Measurements from ENCODE around the gene USP35. TPM values are rescaled to one million over a fixed set of nuclear protein-coding genes. Genes with fewer than 3 reads are reported as not detected.
"Not testable (repeated sequence)": the region's sequence is repeated elsewhere in the genome, so short reads cannot be mapped to it uniquely, and the experiment has no call there.

The USP35 gene
- total RNA-seq, 4 donors from 2014 or later: 4.6 to 6.1 (median 5.4) TPM

DNA sequence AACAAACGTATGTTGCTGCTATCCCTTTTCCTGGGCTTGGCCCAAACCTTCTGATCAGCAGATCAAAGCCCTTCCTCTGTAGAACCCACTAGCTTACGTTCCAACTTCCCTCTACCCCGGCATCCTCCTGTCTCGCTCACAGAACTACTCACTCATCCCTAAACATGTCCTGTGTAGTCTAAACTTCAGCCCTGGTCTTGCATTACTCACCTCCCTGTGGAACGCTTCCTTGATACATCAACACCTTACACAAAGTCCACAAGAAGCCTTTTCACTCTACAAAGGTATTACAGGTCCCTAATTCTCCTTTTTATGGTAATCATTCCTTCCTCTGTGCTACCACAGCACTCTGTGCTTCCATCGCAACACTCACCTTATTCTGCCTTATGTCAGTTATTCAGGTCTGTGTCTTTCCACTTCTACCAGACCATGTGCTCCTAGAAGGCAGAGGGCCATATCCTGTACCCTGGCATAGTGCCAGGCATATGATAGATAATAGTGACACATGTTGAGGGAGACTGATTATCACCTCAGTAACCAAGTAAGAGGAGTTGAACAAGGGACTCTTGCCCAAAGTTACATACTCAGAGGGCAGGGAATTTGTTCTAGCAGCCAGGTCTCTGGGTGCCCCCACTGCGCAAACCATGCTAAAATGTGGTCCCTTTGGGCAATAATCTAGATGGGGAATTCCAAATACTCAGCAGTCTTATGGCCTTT lies 41.6 kb downstream of the USP35 start:
- Histone ChIP-seq H3K27me3 (no peaks in the 10 kb centered on the region), H3K4me1 (peaks cover 21% of the 10 kb centered on the region in 2 donors), H3K4me3 (no peak overlapping the region), H3K36me3 (peaks cover 0 to 7% of the 10 kb centered on the region in 2 donors), H3K9me3 (no peaks in the 10 kb centered on the region), H3K27ac (peak overlapping the region in 1 of 4 donors; percentile 27)
- DNase-seq (no peak), ATAC-seq (peak; percentile 35 to 44)
- intact Hi-C loops (cut with DNase I; ENCODE audit: low total_unique reads): loop anchor here (1.0 to 5.0 kb wide), 2 partner anchors 82 to 332 kb away; no protein-coding TSS in a partner anchor
- in situ Hi-C loops (cut with MboI; ENCODE audit: low sequenced_read_pairs in 4 of 4): loop anchor here in 2 of 4 donors (25.0 kb wide), 1 partner anchor 182 kb away; the partner anchor contains the start of gene GAB2 (in 2 of the 2)
- TF ChIP-seq, protein P1, sequence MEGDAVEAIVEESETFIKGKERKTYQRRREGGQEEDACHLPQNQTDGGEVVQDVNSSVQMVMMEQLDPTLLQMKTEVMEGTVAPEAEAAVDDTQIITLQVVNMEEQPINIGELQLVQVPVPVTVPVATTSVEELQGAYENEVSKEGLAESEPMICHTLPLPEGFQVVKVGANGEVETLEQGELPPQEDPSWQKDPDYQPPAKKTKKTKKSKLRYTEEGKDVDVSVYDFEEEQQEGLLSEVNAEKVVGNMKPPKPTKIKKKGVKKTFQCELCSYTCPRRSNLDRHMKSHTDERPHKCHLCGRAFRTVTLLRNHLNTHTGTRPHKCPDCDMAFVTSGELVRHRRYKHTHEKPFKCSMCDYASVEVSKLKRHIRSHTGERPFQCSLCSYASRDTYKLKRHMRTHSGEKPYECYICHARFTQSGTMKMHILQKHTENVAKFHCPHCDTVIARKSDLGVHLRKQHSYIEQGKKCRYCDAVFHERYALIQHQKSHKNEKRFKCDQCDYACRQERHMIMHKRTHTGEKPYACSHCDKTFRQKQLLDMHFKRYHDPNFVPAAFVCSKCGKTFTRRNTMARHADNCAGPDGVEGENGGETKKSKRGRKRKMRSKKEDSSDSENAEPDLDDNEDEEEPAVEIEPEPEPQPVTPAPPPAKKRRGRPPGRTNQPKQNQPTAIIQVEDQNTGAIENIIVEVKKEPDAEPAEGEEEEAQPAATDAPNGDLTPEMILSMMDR (IDR thresholded peaks at IDR 0.05 in 4 of 5, conservative IDR thresholded peaks at IDR 0.05 in 1 of 5): no peak
- TF ChIP-seq POLR2A (IDR thresholded peaks at IDR 0.05): no peak

DNA sequence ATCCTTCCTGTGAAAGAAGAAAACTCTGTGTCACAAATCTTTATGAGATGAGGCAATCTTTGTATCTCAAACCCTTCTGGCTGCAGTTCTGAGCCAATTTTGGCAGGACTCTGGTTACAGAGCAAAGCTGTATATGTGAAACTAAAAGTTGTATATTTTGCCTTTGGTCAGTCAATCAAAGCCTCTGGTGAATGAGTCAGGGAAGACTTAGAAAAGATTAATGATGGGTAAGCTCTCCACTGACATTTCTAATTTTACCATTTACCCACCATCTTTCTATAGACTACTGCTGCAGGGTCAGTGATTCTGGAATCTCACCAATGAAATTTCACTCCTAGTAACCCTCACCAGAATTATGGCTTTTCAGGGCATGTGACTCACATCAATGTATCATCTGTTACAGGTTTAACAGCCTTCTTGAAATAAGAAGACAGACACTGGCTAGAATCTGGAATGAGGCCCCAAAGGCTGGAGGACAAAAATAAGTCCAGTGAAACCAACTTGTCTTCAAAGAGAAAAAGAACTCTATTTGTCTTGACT lies 43.3 kb downstream of the USP35 start:
- H3K27ac ChIP-seq: peak overlapping the region; percentile 42 to 59 (median 52)
- peaks cover 21% of the 10 kb centered on the region in 2 donors for H3K4me1 ChIP-seq
- no peaks in the 10 kb centered on the region for H3K36me3 ChIP-seq
- DNase-seq: no peak
- in situ Hi-C loops (cut with MboI; ENCODE audit: low sequenced_read_pairs in 4 of 4): loop anchor here in 2 of 4 donors (25.0 kb wide), 1 partner anchor 180 kb away; the partner anchor contains the start of gene GAB2 (in 2 of the 2)
- TF ChIP-seq, protein P1 (IDR thresholded peaks at IDR 0.05 in 4 of 5, conservative IDR thresholded peaks at IDR 0.05 in 1 of 5): no peak
- TF ChIP-seq POLR2A (IDR thresholded peaks at IDR 0.05): no peak
- ATAC-seq: peak; percentile 51 to 75
- H3K9me3 ChIP-seq: no peaks in the 10 kb centered on the region
- no peak overlapping the region for H3K4me3 ChIP-seq
- no peaks in the 10 kb centered on the region for H3K27me3 ChIP-seq
- intact Hi-C loops (cut with DNase I; ENCODE audit: low total_unique reads): loop anchor here (5.0 kb wide), 1 partner anchor 80 kb away; no protein-coding TSS in a partner anchor

DNA sequence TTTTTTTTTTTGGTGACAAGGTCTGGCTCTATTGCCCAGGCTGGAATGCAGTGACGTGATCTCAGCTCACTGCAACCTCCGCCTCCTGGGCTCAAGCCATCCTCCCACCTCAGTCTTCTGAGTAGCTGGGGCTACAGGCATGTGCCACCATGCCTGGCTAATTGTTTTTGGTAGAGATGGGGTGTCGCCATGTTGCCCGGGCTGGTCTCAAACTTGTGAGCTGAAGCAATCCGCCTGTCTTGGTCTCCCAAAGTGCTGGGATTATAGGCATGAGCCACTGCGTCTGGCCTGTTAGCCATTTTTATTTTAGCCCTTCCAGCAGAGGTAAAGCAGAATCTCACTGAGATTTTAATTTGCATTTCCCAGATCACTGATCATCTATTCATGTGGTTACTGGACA lies 44.3 kb downstream of the USP35 start:
- in situ Hi-C loops (cut with MboI; ENCODE audit: low sequenced_read_pairs in 4 of 4): loop anchor here in 2 of 4 donors (25.0 kb wide), 1 partner anchor 179 kb away; the partner anchor contains the start of gene GAB2 (in 2 of the 2)
- not testable (repeated sequence) for H3K36me3 ChIP-seq, ATAC-seq

DNA sequence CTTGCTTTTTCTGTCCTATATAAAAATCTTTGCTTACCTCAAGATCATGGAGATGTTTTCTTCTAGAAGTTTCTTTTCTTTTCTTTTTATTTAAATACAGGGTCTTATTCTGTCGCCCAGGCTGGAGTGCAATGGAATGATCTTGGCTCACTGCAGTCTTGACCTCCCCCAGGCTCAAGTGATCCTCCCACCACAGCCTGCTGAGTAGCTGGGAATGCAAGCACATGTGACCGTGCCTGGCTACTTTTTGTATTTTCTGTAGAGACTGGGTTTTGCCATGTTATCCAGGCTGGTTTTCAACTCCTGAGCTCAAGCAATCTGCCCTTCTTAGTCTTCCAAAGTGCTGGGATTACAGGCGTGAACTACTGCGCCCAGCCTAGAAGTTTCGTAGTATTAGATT lies 45.3 kb downstream of the USP35 start:
- ATAC-seq (no peak), DNase-seq (no peak)
- Histone ChIP-seq H3K27ac (no peak overlapping the region), H3K4me1 (peaks cover 21% of the 10 kb centered on the region in 2 donors), H3K36me3 (no peaks in the 10 kb centered on the region), H3K27me3 (no peaks in the 10 kb centered on the region), H3K9me3 (no peaks in the 10 kb centered on the region), H3K4me3 (no peak overlapping the region)
- TF ChIP-seq, protein P1 (IDR thresholded peaks at IDR 0.05 in 4 of 5, conservative IDR thresholded peaks at IDR 0.05 in 1 of 5): no peak
- no peak for TF ChIP-seq POLR2A (IDR thresholded peaks at IDR 0.05)
- in situ Hi-C loops (cut with MboI; ENCODE audit: low sequenced_read_pairs in 4 of 4): loop anchor here in 2 of 4 donors (25.0 kb wide), 1 partner anchor 178 kb away; the partner anchor contains the start of gene GAB2 (in 2 of the 2)
- intact Hi-C loops (cut with DNase I; ENCODE audit: low total_unique reads): loop anchor here (5.0 kb wide), 1 partner anchor 78 kb away; no protein-coding TSS in a partner anchor

More for the DNA sequence above, 44.3 kb downstream of the USP35 start:
- H3K27me3 ChIP-seq, DNase-seq, H3K4me3 ChIP-seq, H3K27ac ChIP-seq, H3K9me3 ChIP-seq: not testable (repeated sequence)
- intact Hi-C loops (cut with DNase I; ENCODE audit: low total_unique reads): loop anchor here (5.0 kb wide), 1 partner anchor 79 kb away; no protein-coding TSS in a partner anchor
- peaks cover 21% of the 10 kb centered on the region in 2 donors for H3K4me1 ChIP-seq
